ENCODE data around the gene AP1S2. TPM values are rescaled to one million over a fixed set of nuclear protein-coding genes. Genes with fewer than 3 reads are reported as not detected.

Gene AP1S2
- total and polyA plus RNA-seq, 9 of the 15 experiments (the other 6 are each of a cell fraction or from before 2014, with no cell fraction given), result 11.1 to 64.2 (median 25.8) TPM

- TF ChIP-seq ZNF253 (CRISPR knock-in tag; conservative IDR thresholded peaks at IDR 0.05) (no peak), HDAC6 (IDR thresholded peaks at IDR 0.05; ENCODE audit: low read depth, low read length) (no peak), ZNF740 (CRISPR knock-in tag; IDR thresholded peaks at IDR 0.05) (no peak), ZNF740 (tag; IDR thresholded peaks at IDR 0.05) (peak in 1 of 2 experiments; percentile 73; a peak in 1 of 4 replicates), SFPQ (IDR thresholded peaks at IDR 0.05; ENCODE audit: low read depth, low read length) (no peak), HDAC8 (tag; IDR thresholded peaks at IDR 0.05) (no peak; the same call in 1 of the 2 replicates), NEUROD1 (IDR thresholded peaks at IDR 0.05; ENCODE audit: borderline replicate concordance, low read depth, low read length, partially characterized antibody) (no peak), TAF1 (IDR thresholded peaks at IDR 0.05; ENCODE audit: control insufficient read depth, extremely low read depth, insufficient read depth, low read length, severe bottlenecking) (no peak), MEF2D (tag; conservative IDR thresholded peaks at IDR 0.05; ENCODE audit: low read depth) (peak; percentile 1; the same call in 1 of the 2 replicates)
Observed at GRCh38 chrX:15883540-15883863, 28.9 kb upstream of the AP1S2 start (continued).
